HL-60/S4 (cell line): ENCODE results near the gene HTRA2.

Experiments used
- in situ Hi-C: fragments of 300-500 bp; cut with MboI; formaldehyde crosslinking; loops from 2 replicates; pipeline ENCODE4 v1.14.3; 2022; ENCODE audit warnings: low sequenced_read_pairs

The HTRA2 gene

GRCh38 chr2:74529357-74530238 is at the start of gene HTRA2, which contains the start of gene AUP1:
Gene HTRA2 (plus strand): TSS chr2:74529933. CDS start chr2:74530007, 74 bp downstream.
Gene AUP1 (minus strand): TSS chr2:74529706. CDS start chr2:74529629, 77 bp downstream.
- in situ Hi-C loops = no loop called here

DNA sequence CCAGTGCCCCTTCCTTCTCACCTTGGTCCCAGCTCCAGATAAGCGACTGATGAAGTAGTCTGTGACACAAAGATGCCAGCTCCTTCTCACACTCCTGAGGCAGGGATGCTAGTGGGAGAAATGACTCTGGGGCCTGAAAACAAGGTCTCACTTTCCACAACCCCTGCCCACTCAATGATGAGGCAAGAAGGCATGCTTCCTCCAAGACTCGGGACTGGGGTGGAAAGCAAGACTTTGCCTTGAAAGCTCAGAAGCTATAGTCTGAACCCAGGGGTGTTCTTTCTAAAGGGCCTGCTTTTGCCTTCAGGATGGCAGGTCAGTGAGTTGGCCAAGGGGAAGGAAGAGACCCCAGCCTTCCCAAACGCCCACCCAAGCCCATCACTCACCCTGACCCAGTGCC is 48.3 kb upstream of the HTRA2 start:
- in situ Hi-C loops = loop anchor here (10.0 kb wide), 1 partner anchor 103 kb away; no protein-coding TSS in a partner anchor

DNA sequence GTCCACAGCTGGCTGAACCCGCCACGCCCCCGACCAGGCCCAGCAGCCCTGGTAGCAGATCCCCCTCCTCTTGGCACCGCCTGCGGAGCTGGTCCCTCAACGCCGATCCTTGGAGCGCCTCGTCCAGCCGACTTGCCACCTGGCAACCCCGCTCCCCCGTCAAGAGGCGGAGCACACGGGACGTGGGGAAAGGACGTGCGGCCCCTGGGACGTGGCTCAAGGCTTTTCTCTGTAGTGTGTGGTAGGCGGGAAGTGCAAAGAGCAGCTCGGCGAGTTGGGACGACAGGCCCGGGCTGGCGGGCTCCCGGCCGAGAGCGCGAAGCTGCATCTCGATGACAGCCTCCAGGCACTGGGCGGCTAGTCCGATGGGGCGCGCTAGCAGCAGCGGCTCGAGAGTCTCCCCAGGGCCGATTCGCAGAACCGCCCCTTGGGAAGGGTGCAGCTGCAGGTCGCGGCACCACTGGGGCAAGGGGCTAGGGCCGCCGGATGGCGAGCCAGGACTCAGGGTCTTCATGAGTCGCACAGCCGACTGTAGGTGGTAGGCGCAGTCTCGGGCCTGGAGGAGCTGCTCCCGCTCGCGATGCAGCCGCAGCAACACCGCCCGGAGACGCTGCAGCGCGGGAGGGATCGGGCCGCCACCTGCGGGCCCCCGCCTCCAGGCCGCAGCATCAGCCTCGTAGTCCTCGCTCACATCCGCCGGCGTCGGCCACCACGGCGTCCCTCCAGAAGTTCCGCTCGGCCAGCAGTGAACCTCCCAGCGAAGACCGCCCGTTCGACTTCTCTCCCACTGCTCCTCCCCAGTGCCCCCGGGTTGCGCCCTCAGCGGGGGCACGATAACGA is 47.6 kb upstream of the HTRA2 start:
- in situ Hi-C loops = loop anchor here (10.0 kb wide), 1 partner anchor 103 kb away; no protein-coding TSS in a partner anchor

GRCh38 chr2:74482801-74483674 is 46.7 kb upstream of the HTRA2 start, which contains the start of the genes CCDC142 and TTC31:
Gene CCDC142 (minus strand): TSS chr2:74482998. CDS start chr2:74482837, 161 bp downstream.
Gene TTC31 (plus strand): TSS chr2:74483081. CDS start chr2:74483096, 15 bp downstream.
- in situ Hi-C loops = loop anchor here (10.0 kb wide), 1 partner anchor 102 kb away; no protein-coding TSS in a partner anchor

- in situ Hi-C loops = loop anchor here (10.0 kb wide), 1 partner anchor 101 kb away; no protein-coding TSS in a partner anchor
These were observed 46.0 kb upstream of the HTRA2 start for GRCh38 chr2:74483675-74484164.

GRCh38 chr2:74486141-74486540 is 43.6 kb upstream of the HTRA2 start:
- in situ Hi-C loops = loop anchor here (10.0 kb wide), 1 partner anchor 99 kb away; no protein-coding TSS in a partner anchor

DNA sequence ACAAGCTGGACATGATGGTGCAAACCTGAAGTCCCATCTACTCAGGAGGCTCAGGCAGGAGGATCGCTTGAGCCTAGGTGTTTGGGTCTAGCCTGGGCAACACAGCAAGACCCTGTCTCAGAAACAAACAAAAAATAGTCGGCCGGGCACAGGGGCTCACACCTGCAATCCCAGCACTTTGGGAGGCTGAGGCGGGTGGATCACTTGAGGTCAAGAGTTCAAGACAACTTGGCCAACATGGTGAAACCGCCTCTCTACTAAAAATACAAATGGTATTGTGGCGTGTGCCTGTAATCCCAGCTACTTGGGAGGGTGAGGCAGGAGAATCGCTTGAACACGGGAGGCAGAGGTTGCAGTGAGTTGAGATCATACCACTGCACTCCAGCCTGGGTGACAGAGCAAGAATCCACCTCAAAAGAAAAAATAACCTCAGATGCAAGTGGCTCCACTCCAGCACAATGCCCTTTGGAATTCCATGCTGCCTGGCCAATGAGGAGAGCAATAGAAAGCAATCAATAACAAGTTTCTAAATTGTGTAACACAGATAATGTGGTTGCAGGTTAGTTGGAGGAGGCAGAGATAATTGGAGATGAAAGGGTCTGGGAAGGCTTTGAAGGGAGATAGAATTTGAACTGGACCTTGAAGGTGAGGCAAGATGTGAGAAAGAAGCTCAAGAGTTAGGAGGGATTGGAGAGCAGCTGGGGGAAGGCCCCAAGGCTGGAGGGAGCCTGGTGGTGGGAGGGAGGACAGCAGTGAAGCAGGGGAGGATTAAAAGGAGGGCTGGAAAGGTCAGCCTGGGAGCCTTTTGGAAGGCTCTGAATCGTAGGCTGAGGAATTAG is 40.9 kb upstream of the HTRA2 start:
- in situ Hi-C loops = loop anchor here (10.0 kb wide), 1 partner anchor 96 kb away; no protein-coding TSS in a partner anchor

DNA sequence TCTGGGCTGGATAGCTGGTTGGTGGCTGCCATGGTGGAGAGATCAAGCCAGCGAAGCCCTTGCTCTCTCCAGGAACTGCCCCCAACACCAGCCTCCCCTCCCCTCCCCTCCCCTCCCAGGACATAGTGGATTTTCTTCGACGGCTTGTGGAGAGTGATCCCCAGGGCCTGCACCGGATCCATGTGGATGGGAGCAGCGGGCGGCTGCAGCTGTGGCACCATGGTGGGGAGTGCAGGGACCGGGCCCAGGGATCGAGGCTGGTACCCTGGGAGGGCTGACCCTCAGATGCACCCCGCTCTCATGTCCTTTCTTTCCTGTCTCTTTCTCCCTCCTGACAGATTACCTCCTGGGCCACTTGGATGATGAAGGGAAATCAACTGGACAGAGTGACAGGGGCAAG is 39.8 kb upstream of the HTRA2 start:
- in situ Hi-C loops = loop anchor here (10.0 kb wide), 1 partner anchor 95 kb away; no protein-coding TSS in a partner anchor

DNA sequence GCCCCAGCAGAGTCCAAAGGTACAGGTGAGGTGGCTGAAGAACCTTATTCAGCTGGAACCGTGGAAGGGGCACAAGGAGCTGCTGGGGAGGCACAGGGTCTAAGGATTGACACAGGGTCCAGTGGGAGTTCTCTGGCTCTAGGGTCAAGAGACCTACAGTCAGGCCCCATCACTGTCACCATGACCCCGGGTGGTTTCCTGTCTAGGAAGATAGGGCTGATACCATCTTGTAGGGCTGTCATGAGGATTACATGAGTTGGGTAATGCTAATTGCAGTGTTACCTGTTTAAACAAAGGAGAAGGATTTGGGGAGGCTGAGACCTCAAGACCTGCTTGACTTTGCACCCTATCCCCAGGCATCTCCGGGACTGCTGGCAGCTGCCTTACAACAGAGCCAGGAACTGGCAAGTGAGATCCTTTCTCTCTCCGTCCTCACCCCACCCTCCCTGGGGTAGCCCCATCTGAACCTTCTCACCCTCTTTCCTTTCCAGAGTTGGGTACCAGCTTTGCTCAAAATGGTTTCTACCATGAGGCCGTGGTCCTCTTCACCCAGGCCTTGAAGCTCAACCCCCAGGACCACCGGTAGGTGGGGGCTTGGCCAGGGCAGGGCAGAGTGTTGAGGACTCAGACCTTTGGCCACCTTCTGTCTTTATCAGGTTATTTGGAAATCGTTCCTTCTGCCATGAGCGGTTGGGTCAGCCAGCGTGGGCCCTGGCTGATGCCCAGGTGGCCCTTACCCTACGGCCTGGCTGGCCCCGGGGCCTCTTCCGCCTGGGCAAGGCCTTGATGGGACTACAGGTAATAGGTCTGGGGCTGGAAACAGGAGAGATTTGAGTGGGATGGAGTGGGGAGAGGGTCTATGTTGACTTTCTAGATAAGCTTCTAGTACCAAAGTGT is 37.8 kb upstream of the HTRA2 start:
- in situ Hi-C loops = no loop called here

DNA sequence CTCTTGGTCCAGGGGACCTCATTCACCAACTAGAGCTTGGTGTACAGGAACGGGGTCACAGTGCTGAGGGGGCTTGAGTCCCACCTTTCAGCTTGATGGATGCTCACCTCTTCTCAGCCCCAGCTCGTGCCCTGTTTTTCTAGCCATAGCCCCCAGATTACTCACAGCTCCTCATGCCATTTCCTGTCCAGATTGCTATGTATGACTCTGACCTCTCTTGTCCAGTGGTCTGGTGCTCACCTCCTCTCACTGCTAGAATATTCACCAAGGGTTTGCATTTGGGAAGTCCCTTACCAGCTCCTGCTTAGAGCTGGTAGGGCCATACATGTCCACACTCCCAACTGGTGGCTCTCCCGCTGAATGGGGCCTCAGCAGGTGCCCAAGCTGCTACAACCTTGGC is 36.2 kb upstream of the HTRA2 start:
- in situ Hi-C loops = no loop called here

- in situ Hi-C loops = no loop called here
These were observed 34.3 kb upstream of the HTRA2 start for GRCh38 chr2:74495440-74495839.

GRCh38 chr2:74496997-74497776 is 32.5 kb upstream of the HTRA2 start:
- in situ Hi-C loops = no loop called here

- in situ Hi-C loops = no loop called here
These were observed 31.8 kb upstream of the HTRA2 start for GRCh38 chr2:74497777-74498499.

DNA sequence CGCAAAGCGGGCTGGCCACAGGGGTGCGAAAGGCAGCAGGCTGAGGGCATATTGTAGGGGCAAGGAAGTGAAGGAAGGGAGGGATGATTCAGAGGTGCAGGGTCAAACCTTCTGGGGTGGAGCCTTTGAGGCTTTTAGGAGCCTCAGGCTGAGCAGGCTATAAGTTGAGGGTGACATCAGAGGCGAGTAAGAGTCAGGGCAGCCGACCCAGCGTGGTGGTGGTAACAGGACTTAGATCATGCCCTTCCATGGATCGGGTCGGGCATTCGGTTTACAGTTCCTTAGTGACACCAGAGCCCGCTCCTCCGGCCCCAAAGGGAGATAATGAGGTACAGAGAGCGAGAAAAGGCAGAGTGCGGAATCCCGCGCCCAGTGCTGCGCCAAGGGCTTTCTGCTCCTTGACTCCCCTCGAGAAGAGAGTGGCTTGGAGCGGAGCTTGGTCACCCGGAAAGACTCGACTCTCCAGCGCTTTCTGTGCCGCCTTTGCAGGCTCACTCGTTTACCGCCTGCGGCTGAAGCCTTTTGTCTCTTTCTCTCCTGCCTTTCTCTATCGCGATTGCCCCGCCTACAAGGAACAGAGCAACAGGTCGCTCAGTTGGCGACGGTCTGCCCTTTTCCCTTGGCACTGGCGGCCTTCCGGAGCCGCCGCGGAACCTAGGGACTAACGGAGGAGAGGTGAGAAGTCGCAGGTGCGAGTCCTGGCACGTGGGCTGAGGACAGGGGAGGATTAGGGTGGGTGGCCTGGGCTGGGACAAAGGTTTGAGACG is 31.1 kb upstream of the HTRA2 start:
- in situ Hi-C loops = no loop called here

DNA sequence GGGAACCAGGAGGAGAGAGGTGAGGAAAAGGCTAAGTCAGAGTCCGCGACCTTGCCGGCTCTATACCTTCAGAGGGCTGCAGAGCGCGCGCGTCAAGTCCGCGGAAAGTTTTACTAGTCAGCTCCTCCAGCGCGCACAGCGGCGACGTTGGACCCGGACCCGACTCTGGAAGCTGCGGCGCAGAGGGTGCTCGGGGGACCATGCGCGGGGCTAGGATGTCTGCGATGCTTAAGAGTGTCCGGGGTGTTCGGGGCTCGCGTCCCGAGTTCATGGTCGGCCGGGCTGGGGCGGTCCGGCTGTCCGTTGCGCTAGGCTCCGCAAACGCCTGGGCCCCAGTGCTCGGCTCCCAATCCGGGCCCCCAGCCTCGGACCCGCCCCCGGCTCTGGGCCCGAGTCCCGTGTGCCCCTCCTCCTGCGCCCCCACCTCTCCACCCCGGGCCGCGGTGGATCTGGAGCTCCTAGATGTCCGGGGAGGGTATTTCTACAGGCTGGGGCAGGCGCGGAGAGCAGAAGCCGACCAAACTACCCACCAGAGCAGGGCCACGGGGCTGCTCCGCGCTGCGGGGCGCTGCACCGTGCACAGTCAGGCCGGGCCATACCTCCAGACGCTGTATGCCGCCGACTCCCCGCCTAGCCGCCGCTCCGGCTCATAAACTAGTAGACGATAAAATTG is 30.3 kb upstream of the HTRA2 start, which contains the start of gene LBX2:
Gene LBX2 (minus strand): TSS at position 337 of the 673 bp plus-strand sequence. CDS start 66 bp downstream, at position 271.
- in situ Hi-C loops = no loop called here
